H1 (cell line): ENCODE data around the gene DESI1. TPM values are rescaled to one million over a fixed set of nuclear protein-coding genes. Genes with fewer than 3 reads are reported as not detected.

Experiments used
- CTCF ChIA-PET: fragments of 300-600 bp; sonication (Branson Sonifier 250); formaldehyde crosslinking; loops from one replicate; lab custom pipeline; 2021; ENCODE audit not compliant: partially characterized antibody; lab: Charles Lee
- POLR2A ChIA-PET: fragments of 300-600 bp; sonication (Branson Sonifier 250); formaldehyde crosslinking; loops from one replicate; lab custom pipeline; 2021; ENCODE audit warnings: inconsistent platforms; ENCODE audit not compliant: partially characterized antibody; lab: Charles Lee
- DNase-seq, 2 experiments: peaks; one replicate each; pipeline versions ENCODE4 v3.0.0 to v3.0.0-alpha.2; 2010 to 2022; ENCODE audit warnings: low spot score in 2 of 2, low read depth in 1 of 2, mixed read lengths in 1 of 2
- FAIRE-seq: peaks from 2 replicates; lab custom pipeline; 2011; peaks lifted over from hg19 to GRCh38; lab: Jason Lieb, UNC
- H2AFZ ChIP-seq: 2 replicates; pipeline ENCODE4 v1.8.1; 2012; ENCODE audit warnings: low read length, inconsistent platforms
- H2AK5ac ChIP-seq: 2 replicates; pipeline ENCODE4 v1.6.1; 2013; ENCODE audit warnings: low read depth, low read length
- H2BK120ac ChIP-seq: replicated peaks from 2 replicates; pipeline ENCODE3; 2013; ENCODE audit warnings: low read depth, low read length, inconsistent platforms
- H2BK12ac ChIP-seq: 2 replicates; pipeline ENCODE4 v1.6.1; 2013; ENCODE audit warnings: low read depth, low read length
- H2BK15ac ChIP-seq: 2 replicates; pipeline ENCODE4 v1.6.1; 2013; ENCODE audit warnings: low read length
- H2BK20ac ChIP-seq: 2 replicates; pipeline ENCODE4 v1.6.1; 2013; ENCODE audit warnings: low read length
- H2BK5ac ChIP-seq: 2 replicates; pipeline ENCODE4 v1.6.1; 2013; ENCODE audit warnings: low read depth, low read length
- H3K14ac ChIP-seq: 2 replicates; pipeline ENCODE4 v1.6.1; 2013; ENCODE audit warnings: inconsistent platforms; ENCODE audit not compliant: insufficient read length
- H3K18ac ChIP-seq: 2 replicates; pipeline ENCODE4 v1.6.1; 2013; ENCODE audit warnings: low read length; ENCODE audit errors: extremely low read depth
- H3K23ac ChIP-seq: 2 replicates; pipeline ENCODE4 v1.6.1; 2013; ENCODE audit warnings: inconsistent platforms; ENCODE audit not compliant: insufficient read length
- H3K23me2 ChIP-seq: 2 replicates; pipeline ENCODE4 v1.6.1; 2013; ENCODE audit warnings: low read depth, low read length
- H3K27ac ChIP-seq: 2 replicates; pipeline ENCODE4 v1.6.1; 2011; ENCODE audit warnings: low read depth, low read length, inconsistent platforms
- H3K27me3 ChIP-seq, 4 experiments: replicated peaks in 1 of 4; 1 replicate in 1 of 4; 2 replicates in 3 of 4; pipeline versions ENCODE4 v1.6.1 to v1.8.1; 2011 to 2013; ENCODE audit warnings: low read length in 3 of 4, mild to moderate bottlenecking in 3 of 4, inconsistent platforms in 2 of 4, mixed read lengths in 2 of 4, moderate library complexity in 1 of 4; ENCODE audit not compliant: control insufficient read depth in 3 of 4, insufficient read depth in 3 of 4; ENCODE audit errors: extremely low read depth in 1 of 4
- H3K36me3 ChIP-seq, 4 experiments: 2 replicates each; pipeline versions ENCODE4 v1.6.1 to v1.8.1; 2011 to 2013; ENCODE audit warnings: mild to moderate bottlenecking in 4 of 4, low read length in 3 of 4, moderate library complexity in 2 of 4, control low read depth in 1 of 4, inconsistent platforms in 1 of 4; ENCODE audit not compliant: insufficient read depth in 4 of 4, control insufficient read depth in 2 of 4
- H3K4ac ChIP-seq: replicated peaks from 2 replicates; pipeline ENCODE3; 2013; ENCODE audit warnings: low read length, low read depth, mixed read lengths, inconsistent platforms; ENCODE audit not compliant: insufficient read length
- H3K4me1 ChIP-seq, 4 experiments: replicated peaks in 1 of 4; 1 replicate in 1 of 4; 2 replicates in 3 of 4; pipeline versions ENCODE4 v1.6.1 to v1.8.1; 2011 to 2013; ENCODE audit warnings: low read length in 3 of 4, inconsistent platforms in 2 of 4, mixed read lengths in 1 of 4; ENCODE audit not compliant: insufficient read depth in 4 of 4, control insufficient read depth in 3 of 4
- H3K4me2 ChIP-seq, 2 experiments: 2 replicates each; pipeline versions ENCODE4 v1.6.1 to v1.8.1; 2011 to 2013; ENCODE audit warnings: low read depth in 2 of 2, low read length in 2 of 2, control low read depth in 1 of 2, inconsistent platforms in 1 of 2, mild to moderate bottlenecking in 1 of 2; ENCODE audit not compliant: insufficient read depth in 1 of 2
- H3K4me3 ChIP-seq, 4 experiments: fragments of 200-600, 300-600 bp in 1 of 4; sonication (generic), shearing (Covaris generic), sonication (Bioruptor Twin) in 1 of 4; 2 replicates each; pipeline versions ENCODE4 v1.5.1 to v1.8.1; 2011 to 2016; ENCODE audit warnings: low read length in 4 of 4, low read depth in 3 of 4, control low read depth in 2 of 4, inconsistent platforms in 2 of 4, mild to moderate bottlenecking in 2 of 4, mixed read lengths in 1 of 4, moderate library complexity in 1 of 4; ENCODE audit not compliant: insufficient read depth in 2 of 4; ENCODE audit errors: extremely low read depth in 1 of 4
- H3K56ac ChIP-seq: replicated peaks from 2 replicates; pipeline ENCODE3; 2013; ENCODE audit warnings: low read depth, mild to moderate bottlenecking, mixed read lengths, low read length, inconsistent platforms; ENCODE audit not compliant: insufficient read length
- H3K79me1 ChIP-seq: 2 replicates; pipeline ENCODE4 v1.6.1; 2013; ENCODE audit warnings: low read depth, low read length, control low read depth
- H3K79me2 ChIP-seq, 2 experiments: 2 replicates each; pipeline versions ENCODE4 v1.6.1 to v1.8.1; 2012 to 2013; ENCODE audit warnings: low read length in 2 of 2, mild to moderate bottlenecking in 2 of 2, inconsistent platforms in 1 of 2; ENCODE audit not compliant: insufficient read depth in 2 of 2, control insufficient read depth in 1 of 2
- H3K9ac ChIP-seq, 4 experiments: replicated peaks in 1 of 4; 1 replicate in 1 of 4; 2 replicates in 3 of 4; pipeline versions ENCODE4 v1.6.1 to v1.8.1; 2011 to 2013; ENCODE audit warnings: low read depth in 3 of 4, low read length in 3 of 4, control low read depth in 2 of 4, mild to moderate bottlenecking in 2 of 4, moderate library complexity in 2 of 4, inconsistent platforms in 1 of 4; ENCODE audit errors: extremely low read depth in 1 of 4
- H3K9me3 ChIP-seq, 2 experiments: 2 replicates each; pipeline versions ENCODE4 v1.6.1 to v1.8.1; 2012 to 2013; ENCODE audit warnings: mild to moderate bottlenecking in 2 of 2, moderate library complexity in 2 of 2, control low read depth in 1 of 2, inconsistent platforms in 1 of 2, low read depth in 1 of 2, low read length in 1 of 2, mixed read lengths in 1 of 2; ENCODE audit not compliant: insufficient read depth in 2 of 2
- H4K20me1 ChIP-seq, 2 experiments: replicated peaks in 1 of 2; 2 replicates each; pipeline versions ENCODE3 to v1.8.1; 2011 to 2013; ENCODE audit warnings: inconsistent platforms in 2 of 2, low read length in 2 of 2, mild to moderate bottlenecking in 1 of 2; ENCODE audit not compliant: insufficient read depth in 2 of 2, control insufficient read depth in 1 of 2
- H4K5ac ChIP-seq: 2 replicates; pipeline ENCODE4 v1.6.1; 2013; ENCODE audit warnings: low read length, low read depth, mixed read lengths, inconsistent platforms; ENCODE audit not compliant: insufficient read length
- H4K8ac ChIP-seq: 2 replicates; pipeline ENCODE4 v1.8.0; 2013; ENCODE audit warnings: mild to moderate bottlenecking, moderate library complexity, low read length, inconsistent platforms; ENCODE audit not compliant: insufficient read depth; ENCODE audit errors: extremely low read depth
- H4K91ac ChIP-seq: replicated peaks from 2 replicates; pipeline ENCODE3; 2013; ENCODE audit warnings: low read length, mixed read lengths, inconsistent platforms; ENCODE audit not compliant: insufficient read length
- ATF3 ChIP-seq: IDR thresholded peaks from 2 replicates; pipeline ENCODE4 v1.6.1; 2011; ENCODE audit warnings: low read depth, mild to moderate bottlenecking, low read length; ENCODE audit not compliant: insufficient read depth
- BRCA1 ChIP-seq: IDR thresholded peaks from 2 replicates; pipeline ENCODE4 v1.6.1; 2012; ENCODE audit warnings: low read depth, low read length, improper control_type of control experiment
- CEBPB ChIP-seq: IDR thresholded peaks from 2 replicates; pipeline ENCODE4 v1.6.1; 2012; ENCODE audit warnings: low read depth, low read length
- CTCF ChIP-seq, 3 experiments: IDR thresholded peaks; 1 replicate in 2 of 3; 2 replicates in 1 of 3; pipeline versions ENCODE4 v1.5.1 to v1.6.1; 2011; ENCODE audit warnings: low read length in 3 of 3, mild to moderate bottlenecking in 3 of 3, inconsistent platforms in 2 of 3, low read depth in 1 of 3, moderate library complexity in 1 of 3; ENCODE audit not compliant: insufficient read depth in 1 of 3; ENCODE audit errors: control extremely low read depth in 1 of 3
- FOSL1 ChIP-seq: IDR thresholded peaks from 2 replicates; pipeline ENCODE4 v1.6.1; 2011; ENCODE audit warnings: mild to moderate bottlenecking, low read depth, low read length, moderate library complexity; ENCODE audit not compliant: insufficient read depth
- HDAC6 ChIP-seq: IDR thresholded peaks from one replicate; pipeline ENCODE4 v1.7.1; 2012; ENCODE audit warnings: low read depth, mild to moderate bottlenecking, inconsistent platforms, low read length, moderate library complexity
- POLR2A ChIP-seq, 2 experiments: IDR thresholded peaks; 1 replicate in 1 of 2; 2 replicates in 1 of 2; pipeline ENCODE4 v1.6.1; 2011; ENCODE audit warnings: low read depth in 2 of 2, low read length in 2 of 2, mild to moderate bottlenecking in 2 of 2; ENCODE audit errors: control extremely low read depth in 1 of 2
- POU5F1 ChIP-seq: IDR thresholded peaks from 2 replicates; pipeline ENCODE4 v1.6.1; 2011; ENCODE audit warnings: low read depth, mild to moderate bottlenecking, low read length, moderate library complexity
- RXRA ChIP-seq: IDR thresholded peaks from 2 replicates; pipeline ENCODE4 v1.6.1; 2011; ENCODE audit warnings: low read depth, mild to moderate bottlenecking, low read length, moderate library complexity; ENCODE audit not compliant: insufficient read depth
- SIRT6 ChIP-seq: IDR thresholded peaks from one replicate; pipeline ENCODE4 v1.7.1; 2012; ENCODE audit warnings: low read length, inconsistent platforms
- SP1 ChIP-seq: IDR thresholded peaks from 2 replicates; pipeline ENCODE4 v1.6.1; 2011; ENCODE audit warnings: low read depth, low read length
- ZNF274 ChIP-seq: IDR thresholded peaks from 2 replicates; pipeline ENCODE4 v1.7.0; 2012; ENCODE audit warnings: low read length, borderline replicate concordance; ENCODE audit errors: extremely low read depth
- WGBS, 2 experiments: shearing (Covaris generic) in 1 of 2; methylation state at CpG; one replicate each; pipeline versions ENCODE4 v1.1.6 to v1.1.7; 2013 to 2015; ENCODE audit warnings: low lambda C conversion rate in 2 of 2, mixed read lengths in 2 of 2, inconsistent platforms in 1 of 2, low coverage in 1 of 2, missing lambda C conversion rate in 1 of 2; ENCODE audit not compliant: insufficient replicate concordance in 2 of 2, insufficient coverage in 1 of 2, insufficient read length in 1 of 2; ENCODE audit errors: extremely low coverage in 1 of 2, missing lambda C conversion rate in 1 of 2; 5-methylcytosine and 5-hydroxymethylcytosine counted together
- polyA plus RNA-seq, 7 experiments: library from polyadenylated mRNA; depleted of rRNA in 3 of 7; stranded (reverse) in 5 of 7; unstranded in 2 of 7; fragments of >200 nt in 5 of 7; fragments of 200-250 nt in 2 of 7; gene quantifications; 1 replicate in 5 of 7; 2 replicates in 1 of 7; 4 replicates in 1 of 7; pipeline versions ENCODE4 v1.2.1 to v1.2.3, GENCODE V29; 2011 to 2013; ENCODE audit warnings: missing spikeins in 2 of 7, mixed read lengths in 2 of 7
- total RNA-seq: library from RNA; stranded (reverse); fragmentation: NEBNext Ultra II Directional; extraction: Animal tissue kit (Norgen Biotek cat#: 25700); gene quantifications from 2 replicates; pipeline ENCODE4 v1.2.1, GENCODE V29; 2021

Gene DESI1
- total and polyA plus RNA-seq, 2 of the 8 experiments (the other 6 are each of a cell fraction or from before 2014, with no cell fraction given): 27.6 to 34.3 TPM

DNA sequence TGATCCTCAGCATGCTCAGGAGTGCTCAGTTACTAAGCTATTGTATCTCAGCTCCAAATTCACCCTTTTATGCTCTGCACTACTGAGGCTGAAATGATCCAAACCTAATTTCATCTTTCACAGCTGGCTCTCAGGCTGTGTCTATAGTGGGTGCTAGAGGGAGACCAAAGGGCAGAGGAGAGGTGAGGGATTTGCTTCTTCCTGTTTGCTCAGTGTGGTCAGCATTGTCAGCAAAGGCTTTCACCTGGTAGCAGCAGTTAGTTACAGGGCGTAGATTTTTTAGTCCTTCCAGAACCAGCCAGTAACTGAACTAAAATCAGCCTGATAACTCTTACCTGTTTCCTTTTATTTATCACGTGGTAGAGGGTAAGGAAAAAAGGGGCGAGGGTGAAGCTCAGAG is 33.5 kb upstream of the DESI1 start:
- CTCF ChIA-PET: interaction anchor here (1.4 kb wide), 1 partner anchor 12 kb away, joined by 9 read pairs; no protein-coding TSS in a partner anchor
- no peak for TF ChIP-seq HDAC6
- TF ChIP-seq RXRA: no peak
- TF ChIP-seq ZNF274: no peak
- TF ChIP-seq FOSL1: no peak
- no peak for TF ChIP-seq BRCA1
- no peak for TF ChIP-seq POLR2A (IDR thresholded peaks at IDR 0.05; ENCODE audit: control extremely low read depth in 1 of 2, low read depth in 2 of 2, low read length in 2 of 2)
- no peak for TF ChIP-seq POU5F1
- TF ChIP-seq SP1: no peak
- no peak for TF ChIP-seq SIRT6
- no peak for TF ChIP-seq ATF3
- TF ChIP-seq CEBPB: no peak
- no peak for TF ChIP-seq CTCF (IDR thresholded peaks at IDR 0.05; ENCODE audit: control extremely low read depth in 1 of 3, insufficient read depth in 1 of 3, low read depth in 1 of 3, low read length in 3 of 3)

More for the DNA sequence above, 33.5 kb upstream of the DESI1 start:
- Histone ChIP-seq H4K20me1 (peaks cover 0 to 5% of the 10 kb centered on the region in 2 experiments), H2AFZ (no peak overlapping the region), H2BK15ac (no peak overlapping the region), H3K4me3 (no peak overlapping the region), H3K4me1 (no peaks in the 10 kb centered on the region), H3K14ac (no peak overlapping the region), H2BK120ac (no peak overlapping the region), H3K36me3 (peaks cover 58 to 96% (median 77%) of the 10 kb centered on the region in 4 experiments), H3K4ac (no peak overlapping the region), H4K5ac (no peak overlapping the region), H4K8ac (no peak overlapping the region), H4K91ac (no peak overlapping the region), H3K18ac (no peak overlapping the region), H3K9me3 (no peaks in the 10 kb centered on the region), H2BK12ac (no peak overlapping the region), H3K9ac (no peak overlapping the region), H2BK20ac (no peak overlapping the region), H3K79me1 (no peaks in the 10 kb centered on the region; the same call in 1 of the 2 replicates), H2AK5ac (no peak overlapping the region), H3K27me3 (no peaks in the 10 kb centered on the region), H3K23me2 (no peaks in the 10 kb centered on the region), H3K79me2 (no peaks in the 10 kb centered on the region), H3K27ac (no peak overlapping the region), H3K4me2 (no peak overlapping the region), H2BK5ac (no peak overlapping the region), H3K56ac (no peak overlapping the region), H3K23ac (no peak overlapping the region)
- DNase-seq: no peak
- POLR2A ChIA-PET: interaction anchor here (1.0 to 16.5 kb wide), 6 partner anchors 11 to 65 kb away, joined by 3 to 129 read pairs (median 4); partner anchors contain the start of gene PMM1
- 92% methylated on average over 3 of the region's 3 CpGs; no CpG with 5 or more reads in 1 of the 2 experiments for WGBS, 2 experiments
- FAIRE-seq: no peak
